ENCODE measurements around the gene SHISA7.
"Not testable (repeated sequence)": the region's sequence is repeated elsewhere in the genome, so short reads cannot be mapped to it uniquely, and the experiment has no call there.

GRCh38 chr19:55448175-55448490 is 5.0 kb upstream of the SHISA7 start:
- not testable (repeated sequence) for TF ChIP-seq CTCF (IDR thresholded peaks at IDR 0.05 in 8 of 11, conservative IDR thresholded peaks at IDR 0.05 in 3 of 11); POLR2AphosphoS5 (IDR thresholded peaks at IDR 0.05); POLR2A (IDR thresholded peaks at IDR 0.05)

Measured in spleen (tissue), 7 donors.